Stimulated activated CD4-positive, alpha-beta T cell treated with anti-CD3 and anti-CD28 coated beads, TNF-alpha, amount 100 ng/mL, for 1 hour (primary cell): ENCODE data around the gene SCAMP5.

ENCODE experiments used
- DNase-seq, 3 donors: peaks; one replicate each; pipeline ENCODE4 v3.0.0-alpha.2; 2020; ENCODE audit warnings: low read depth in 3 of 3, low spot score in 1 of 3

The SCAMP5 gene, protein sequence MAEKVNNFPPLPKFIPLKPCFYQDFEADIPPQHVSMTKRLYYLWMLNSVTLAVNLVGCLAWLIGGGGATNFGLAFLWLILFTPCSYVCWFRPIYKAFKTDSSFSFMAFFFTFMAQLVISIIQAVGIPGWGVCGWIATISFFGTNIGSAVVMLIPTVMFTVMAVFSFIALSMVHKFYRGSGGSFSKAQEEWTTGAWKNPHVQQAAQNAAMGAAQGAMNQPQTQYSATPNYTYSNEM

DNA sequence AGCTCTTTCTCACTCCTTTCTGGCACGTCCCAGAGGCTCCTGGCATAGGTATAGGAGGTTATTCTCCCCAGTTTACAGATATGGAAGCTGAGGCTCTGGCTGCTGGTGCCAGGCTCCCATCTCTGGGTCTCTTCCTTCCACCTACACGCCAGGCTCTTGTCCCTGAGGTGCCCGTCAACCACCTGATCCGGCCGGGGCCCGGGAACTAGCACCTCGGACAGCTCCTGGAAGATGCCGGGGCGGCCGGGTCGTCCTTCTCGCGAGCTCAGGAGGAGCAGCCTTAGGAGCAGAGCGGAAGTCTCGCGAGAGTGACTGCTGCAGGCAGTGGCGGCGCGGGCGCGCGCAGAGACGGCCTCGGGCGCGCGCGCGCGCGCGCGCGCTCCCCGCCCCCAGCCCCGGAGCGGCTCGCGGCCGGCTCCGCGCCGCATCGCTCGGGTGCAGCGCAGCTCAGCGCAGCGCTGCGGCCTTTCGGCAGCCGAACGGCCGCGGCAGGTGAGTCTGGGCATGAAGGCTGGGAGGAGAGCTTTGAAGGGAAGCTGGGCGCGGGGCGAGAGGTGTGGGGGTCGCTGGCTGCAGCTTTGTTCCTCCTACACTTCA lies at the start of gene SCAMP5:
Gene SCAMP5 (plus strand): TSS at position 382 of the 597 bp plus-strand sequence. CDS start 16,277 bp downstream, outside the sequence.
- DNase-seq, result peak; percentile 80 to 85 (median 85)

GRCh38 chr15:74950078-74950908 lies 45.1 kb upstream of the SCAMP5 start:
- DNase-seq, result peak; percentile 46 to 64 (median 63)

- DNase-seq, result no peak
Observed at GRCh38 chr15:74951006-74951405, 44.4 kb upstream of the SCAMP5 start.

DNA sequence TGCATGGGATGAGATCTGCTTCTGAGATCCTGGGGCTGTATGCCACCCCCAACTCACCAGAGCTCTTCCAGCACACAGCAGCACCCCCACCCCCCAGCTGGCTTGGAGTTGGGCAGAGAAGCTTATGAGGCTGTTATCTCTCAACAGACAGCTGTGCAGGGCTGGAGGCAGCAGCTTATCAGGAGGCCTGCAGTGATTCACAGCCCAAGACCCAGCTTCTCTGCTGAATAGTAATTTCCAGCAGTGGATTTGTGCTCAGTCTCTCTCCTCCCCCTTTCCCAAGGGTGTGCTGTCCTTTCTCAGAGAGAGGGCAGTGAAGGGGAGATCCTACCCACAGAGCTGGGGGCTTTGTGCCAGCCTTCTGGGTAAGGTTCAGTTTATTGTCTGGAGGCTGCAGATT lies 40.8 kb upstream of the SCAMP5 start:
- DNase-seq, result no peak

DNA sequence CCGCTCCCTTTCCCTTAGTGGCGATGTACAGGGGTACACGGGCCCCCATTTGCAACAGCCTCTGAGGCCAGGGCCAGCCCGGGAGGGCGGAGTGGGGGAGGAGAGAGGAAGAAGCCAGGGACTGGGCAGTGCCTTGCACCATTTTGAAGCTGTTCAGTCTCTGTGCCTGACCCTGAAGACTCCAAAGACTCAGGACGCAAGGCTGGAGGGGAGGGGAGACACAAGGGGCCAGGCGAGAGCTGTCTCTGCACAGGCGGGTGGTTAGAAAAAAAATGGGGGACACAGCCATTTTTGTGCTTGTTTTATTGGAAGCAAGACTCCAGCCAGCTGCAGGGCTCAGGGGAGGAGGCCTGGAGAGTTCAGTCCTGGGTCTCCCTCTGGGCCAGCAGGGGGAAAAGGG lies 40.3 kb upstream of the SCAMP5 start:
- DNase-seq, result no peak

DNA sequence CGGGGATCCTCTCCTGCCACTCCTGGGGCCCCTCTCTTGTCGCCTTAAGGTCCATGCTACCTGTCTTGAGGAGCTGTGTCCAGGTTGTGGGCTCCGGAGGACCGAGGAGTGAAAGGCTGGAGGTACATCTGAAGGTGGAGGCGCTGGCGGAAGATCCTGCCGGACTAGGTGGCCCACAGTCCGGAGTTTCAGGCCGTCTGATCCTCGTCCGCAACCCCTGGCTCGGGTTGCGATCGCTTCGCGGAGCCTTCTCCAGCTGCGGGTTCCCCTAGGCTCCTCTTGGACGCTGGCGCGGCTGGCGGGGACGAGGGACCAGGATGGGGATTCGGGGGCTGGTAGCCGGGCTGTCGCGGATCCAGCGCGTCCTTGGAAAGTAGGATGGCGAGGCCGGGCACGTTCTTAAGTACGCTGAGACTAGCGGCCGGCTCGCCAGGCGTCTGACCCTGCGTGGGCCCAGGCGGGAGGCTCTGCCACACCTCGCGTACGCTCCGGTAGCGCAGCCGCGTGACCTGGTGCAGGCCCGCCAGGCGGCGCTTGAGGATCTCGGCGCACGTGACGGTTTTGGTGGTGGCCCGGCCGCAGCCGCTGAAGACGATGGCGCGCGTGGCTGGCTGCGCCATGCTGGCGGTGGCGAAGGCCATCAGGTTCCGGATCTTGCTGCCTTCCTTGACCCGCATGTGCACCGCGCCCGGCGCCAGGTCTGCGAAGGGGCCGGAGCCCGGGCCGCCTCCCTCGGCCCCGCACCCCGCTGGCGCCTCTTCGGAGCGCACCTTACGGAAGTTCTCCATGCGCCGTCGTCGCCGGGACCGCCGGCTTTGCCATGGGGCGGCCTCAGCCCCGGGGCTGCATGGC lies 39.3 kb upstream of the SCAMP5 start:
- DNase-seq, result peak in 2 of 3 donors; percentile 26 to 56

GRCh38 chr15:74956648-74957475 lies 38.5 kb upstream of the SCAMP5 start, which contains the start of gene RPP25:
TSS of gene RPP25 (minus strand) at chr15:74956772. CDS start at chr15:74956583, 189 bp downstream.
- DNase-seq, result peak in 2 of 3 donors; percentile 29 to 72

DNA sequence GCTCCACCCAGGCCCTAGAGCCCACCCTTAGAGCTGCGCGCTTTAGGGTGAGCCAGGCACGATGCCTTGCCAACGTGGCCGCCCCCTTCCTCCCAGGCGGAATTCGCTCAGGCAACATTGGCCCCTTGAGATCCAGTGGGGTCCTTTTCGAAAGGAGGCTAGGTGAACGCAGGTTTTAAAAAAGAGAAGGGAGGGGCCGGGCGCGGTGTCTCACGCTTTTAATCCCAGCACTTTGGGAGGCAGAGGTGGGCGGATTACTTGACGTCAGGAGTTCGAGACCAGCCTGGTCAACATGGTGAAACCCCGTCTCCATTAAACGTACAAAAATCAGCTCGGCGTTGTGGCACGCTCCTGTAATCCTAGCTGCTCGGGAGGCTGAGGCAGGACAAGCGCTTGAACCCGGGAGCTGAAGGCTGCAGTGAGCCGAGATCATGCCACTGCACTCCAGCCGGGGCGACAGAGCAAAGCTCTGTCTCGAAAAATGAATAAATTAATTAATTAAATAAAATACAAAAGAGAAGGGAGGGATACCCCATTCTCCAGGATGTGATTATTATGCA lies 37.8 kb upstream of the SCAMP5 start:
- no peak for DNase-seq

- no peak for DNase-seq
Observed at GRCh38 chr15:74958320-74958907, 36.9 kb upstream of the SCAMP5 start.

DNA sequence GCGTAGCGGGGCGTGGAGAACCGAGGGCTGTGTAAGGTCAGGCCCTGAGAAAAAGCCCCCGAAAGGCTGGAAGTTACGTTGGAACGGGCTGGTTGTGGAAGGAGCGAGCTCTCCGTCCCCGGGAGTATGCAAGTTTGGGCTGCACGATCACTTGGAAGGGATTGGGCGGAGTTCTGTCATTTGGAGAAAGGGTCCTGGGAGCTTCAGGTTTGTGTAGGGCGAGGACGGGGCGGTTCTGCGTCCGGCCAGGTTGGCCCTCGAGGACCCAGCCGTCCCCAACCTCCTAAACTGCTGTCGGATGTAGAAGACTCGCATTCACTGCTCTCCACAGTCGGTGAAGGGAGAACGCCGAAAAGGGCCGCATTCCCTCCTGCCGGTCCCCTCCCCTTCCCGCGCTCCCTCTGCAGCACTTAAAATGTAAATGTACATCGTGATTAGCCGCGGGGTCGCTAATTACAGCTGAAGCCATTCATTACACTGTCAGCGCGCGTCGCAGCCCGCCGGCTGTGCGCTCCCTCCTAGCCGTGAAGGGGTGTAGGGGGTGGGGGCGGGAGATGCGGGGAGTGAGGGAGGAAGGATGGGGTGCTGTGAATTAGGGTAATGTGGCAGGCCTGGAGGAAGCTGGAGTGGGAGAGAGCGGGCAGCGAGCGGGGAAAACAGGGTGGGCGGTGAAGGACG lies 36.3 kb upstream of the SCAMP5 start:
- DNase-seq, result no peak

DNA sequence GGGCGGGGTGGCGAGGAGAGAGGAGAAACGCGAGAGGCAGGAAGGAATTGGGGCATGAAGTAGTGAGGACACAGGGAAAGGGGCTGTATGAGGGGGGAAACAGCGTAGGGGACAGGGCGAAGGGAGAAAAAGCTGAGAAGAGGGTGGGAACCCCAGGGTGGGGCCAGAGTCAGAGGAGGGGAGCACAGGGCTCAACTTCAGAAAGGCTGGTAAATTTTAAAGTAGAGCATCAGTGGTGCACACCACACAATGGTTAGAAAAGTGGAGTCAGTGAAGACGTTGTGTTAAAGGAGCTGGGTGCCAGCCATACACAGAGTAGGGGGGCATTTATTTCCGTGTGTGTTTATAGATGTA lies 35.8 kb upstream of the SCAMP5 start:
- DNase-seq, result no peak

DNA sequence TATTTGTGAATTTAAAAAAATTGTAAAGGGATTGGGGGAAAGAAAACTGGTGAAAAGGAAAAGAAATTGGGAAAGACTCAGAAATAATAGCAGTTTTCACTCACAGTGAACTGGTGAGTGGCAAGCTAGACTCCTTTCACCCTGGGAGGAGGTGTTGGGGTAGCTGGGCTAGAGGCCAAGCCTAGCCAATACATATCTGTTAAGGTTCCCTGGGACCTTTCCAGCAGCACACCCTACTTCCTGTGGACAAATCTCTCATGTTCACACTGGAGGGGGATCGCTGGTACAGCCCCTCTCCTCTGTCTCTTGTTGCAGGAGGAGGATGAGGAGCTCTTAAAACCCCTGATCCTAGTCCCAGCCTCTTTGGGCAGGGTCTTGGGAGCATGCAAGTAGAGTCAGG lies 35.1 kb upstream of the SCAMP5 start:
- DNase-seq, result no peak

GRCh38 chr15:74960995-74961588 lies 34.3 kb upstream of the SCAMP5 start:
- no peak for DNase-seq

DNA sequence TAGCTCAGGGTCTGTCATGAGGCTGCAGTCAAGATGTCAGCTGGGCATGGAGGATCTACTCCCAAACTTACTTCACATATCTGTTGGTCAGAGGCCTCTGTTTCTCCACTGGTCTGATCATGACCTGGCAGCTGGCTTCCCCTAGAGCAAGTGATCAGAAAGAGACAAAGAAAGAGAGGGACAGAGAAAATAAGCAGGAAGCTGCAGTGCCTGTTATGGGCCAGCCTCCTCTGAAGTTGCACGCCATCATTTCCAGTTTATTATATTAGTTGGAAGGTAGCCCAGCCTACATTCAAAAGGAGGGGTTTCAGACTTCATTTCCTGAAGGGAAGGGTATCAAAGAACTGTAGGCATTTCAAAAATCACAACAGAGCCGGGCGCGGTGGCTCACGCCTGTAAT lies 33.7 kb upstream of the SCAMP5 start:
- DNase-seq, result no peak

- DNase-seq, result no peak
Observed at GRCh38 chr15:74962219-74962618, 33.1 kb upstream of the SCAMP5 start.

DNA sequence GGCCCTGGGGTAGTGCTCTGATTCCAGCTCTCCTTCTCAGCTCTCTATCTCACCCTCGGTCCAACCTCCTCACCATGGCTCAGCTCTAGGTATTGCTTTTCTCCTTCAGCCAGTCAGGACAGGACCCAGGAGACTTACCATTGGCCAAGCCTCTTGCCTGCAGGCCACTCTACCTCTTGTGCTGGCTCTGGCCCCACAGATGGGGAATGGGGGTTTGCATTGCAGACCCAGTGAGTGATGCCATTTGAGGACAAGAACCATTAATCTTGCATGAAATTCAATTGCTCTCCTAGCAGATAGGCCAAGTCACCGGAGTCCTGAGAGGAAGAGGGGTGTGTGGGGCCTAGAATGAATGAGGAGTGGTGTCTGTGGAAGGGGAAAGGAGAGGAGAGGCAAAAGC lies 32.7 kb upstream of the SCAMP5 start:
- DNase-seq, result no peak

- DNase-seq, result no peak
Observed at GRCh38 chr15:74963213-74963612, 32.1 kb upstream of the SCAMP5 start.

DNA sequence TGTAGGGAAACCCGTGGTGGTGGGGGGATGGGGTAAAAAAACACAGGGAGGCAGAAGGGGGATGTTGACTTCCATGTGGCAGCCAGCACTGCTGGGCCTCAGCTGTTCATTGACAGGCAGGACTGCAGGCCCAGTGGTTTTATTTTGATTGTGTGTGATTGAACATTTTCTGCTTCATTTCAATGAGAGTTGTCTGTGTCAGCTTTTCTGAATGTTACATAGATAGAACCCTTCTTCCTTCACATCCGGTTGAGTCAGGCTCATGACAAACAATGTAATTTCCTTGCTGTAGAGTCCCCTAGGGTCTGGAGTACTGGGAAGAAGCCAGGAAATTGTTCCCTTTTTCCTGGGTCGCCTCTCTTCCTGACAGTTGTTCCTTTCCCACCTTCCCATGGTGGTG lies 30.6 kb upstream of the SCAMP5 start:
- no peak for DNase-seq

- no peak for DNase-seq
Observed at GRCh38 chr15:74967670-74968069, 27.7 kb upstream of the SCAMP5 start.
